ENCODE data around the gene ARMC8.

GRCh38 chr3:138241676-138242075, 54.6 kb downstream of the ARMC8 start:
- TF ChIP-seq POLR2A (IDR thresholded peaks at IDR 0.05) (no peak), CTCF (IDR thresholded peaks at IDR 0.05 in 8 of 11, conservative IDR thresholded peaks at IDR 0.05 in 3 of 11) (no peak)

Measured in spleen (tissue), 7 donors.